H9 (cell line): ENCODE results near the gene PEX10. TPM values are rescaled to one million over a fixed set of nuclear protein-coding genes. Genes with fewer than 3 reads are reported as not detected.

Experiments
- DNase-seq: peaks from one replicate; pipeline ENCODE4 v3.0.0-alpha.2; 2017
- H2AFZ ChIP-seq: one replicate; pipeline ENCODE4 v1.6.1; 2013; ENCODE audit warnings: mild to moderate bottlenecking, low read length, control low read depth, moderate library complexity
- H2AK5ac ChIP-seq: 2 replicates; pipeline ENCODE4 v1.6.1; 2013; ENCODE audit warnings: low read length, control low read depth, mixed read lengths; ENCODE audit not compliant: insufficient read length
- H2BK120ac ChIP-seq: one replicate; pipeline ENCODE4 v1.6.1; 2013; ENCODE audit warnings: low read depth, mild to moderate bottlenecking, low read length, control low read depth, inconsistent platforms; ENCODE audit not compliant: poor library complexity, severe bottlenecking
- H2BK12ac ChIP-seq: 2 replicates; pipeline ENCODE4 v1.6.1; 2013; ENCODE audit warnings: low read length, control low read depth, mixed read lengths, low read depth; ENCODE audit not compliant: insufficient read length
- H2BK15ac ChIP-seq: 2 replicates; pipeline ENCODE4 v1.6.1; 2013; ENCODE audit warnings: low read depth, low read length, control low read depth
- H2BK20ac ChIP-seq: one replicate; pipeline ENCODE4 v1.6.1; 2013; ENCODE audit warnings: low read depth, mild to moderate bottlenecking, low read length, control low read depth, inconsistent platforms; ENCODE audit not compliant: poor library complexity, severe bottlenecking
- H2BK5ac ChIP-seq: 2 replicates; pipeline ENCODE4 v1.6.1; 2013; ENCODE audit warnings: low read length, control low read depth, mixed read lengths; ENCODE audit not compliant: insufficient read length
- H3K14ac ChIP-seq: 2 replicates; pipeline ENCODE4 v1.6.1; 2013; ENCODE audit warnings: low read length, control low read depth; ENCODE audit not compliant: insufficient read depth
- H3K18ac ChIP-seq: 2 replicates; pipeline ENCODE4 v1.6.1; 2013; ENCODE audit warnings: low read depth, mild to moderate bottlenecking, mixed read lengths, low read length, control low read depth; ENCODE audit not compliant: insufficient read length
- H3K23ac ChIP-seq: 2 replicates; pipeline ENCODE4 v1.6.1; 2013; ENCODE audit warnings: low read length, control low read depth, mixed read lengths, low read depth; ENCODE audit not compliant: insufficient read length
- H3K23me2 ChIP-seq: 2 replicates; pipeline ENCODE4 v1.6.1; 2013; ENCODE audit warnings: low read depth, mild to moderate bottlenecking, mixed read lengths, low read length, control low read depth; ENCODE audit not compliant: insufficient read length, poor library complexity, severe bottlenecking
- H3K27ac ChIP-seq: 2 replicates; pipeline ENCODE4 v1.5.1; 2013; ENCODE audit warnings: low read length, control low read depth, mixed read lengths, low read depth; ENCODE audit not compliant: insufficient read length
- H3K27me3 ChIP-seq: 2 replicates; pipeline ENCODE4 v1.6.1; 2013; ENCODE audit warnings: low read length, control low read depth, inconsistent platforms; ENCODE audit not compliant: insufficient read depth
- H3K4ac ChIP-seq: 2 replicates; pipeline ENCODE4 v1.6.1; 2013; ENCODE audit warnings: low read depth, mild to moderate bottlenecking, control low read depth, inconsistent platforms, low read length, moderate library complexity
- H3K4me1 ChIP-seq: 2 replicates; pipeline ENCODE4 v1.6.1; 2013; ENCODE audit warnings: low read length, control low read depth, inconsistent platforms; ENCODE audit not compliant: insufficient read depth
- H3K4me2 ChIP-seq: 2 replicates; pipeline ENCODE4 v1.6.1; 2013; ENCODE audit warnings: low read length, control low read depth, mixed read lengths; ENCODE audit not compliant: insufficient read length, insufficient read depth
- H3K56ac ChIP-seq: 2 replicates; pipeline ENCODE4 v1.6.1; 2013; ENCODE audit warnings: low read depth, mild to moderate bottlenecking, mixed read lengths, low read length, control low read depth; ENCODE audit not compliant: insufficient read length
- H3K79me1 ChIP-seq: 2 replicates; pipeline ENCODE4 v1.6.1; 2013; ENCODE audit warnings: low read depth, mild to moderate bottlenecking, moderate library complexity, low read length, control low read depth, inconsistent platforms; ENCODE audit not compliant: insufficient read depth, poor library complexity, severe bottlenecking
- H3K79me2 ChIP-seq: 2 replicates; pipeline ENCODE4 v1.6.1; 2013; ENCODE audit warnings: low read length, control low read depth, inconsistent platforms; ENCODE audit not compliant: insufficient read depth
- H3K9ac ChIP-seq: 2 replicates; pipeline ENCODE4 v1.6.1; 2013; ENCODE audit warnings: low read length, control low read depth, mixed read lengths; ENCODE audit not compliant: insufficient read length; ENCODE audit errors: extremely low read depth
- H3K9me3 ChIP-seq: one replicate; pipeline ENCODE4 v1.6.1; 2013; ENCODE audit warnings: low read depth, low read length, inconsistent platforms; ENCODE audit not compliant: control insufficient read depth
- H3T11ph ChIP-seq: one replicate; pipeline ENCODE4 v1.6.1; 2013; ENCODE audit warnings: mild to moderate bottlenecking, low read length, control low read depth, inconsistent platforms
- H4K20me1 ChIP-seq: one replicate; pipeline ENCODE4 v1.6.1; 2013; ENCODE audit not compliant: control insufficient read depth, insufficient read length, insufficient read depth
- H4K5ac ChIP-seq: 2 replicates; pipeline ENCODE4 v1.6.1; 2013; ENCODE audit warnings: low read depth, mild to moderate bottlenecking, mixed read lengths, low read length, control low read depth; ENCODE audit not compliant: insufficient read length
- H4K8ac ChIP-seq: replicated peaks from 2 replicates; pipeline ENCODE4 v1.6.1; 2013; ENCODE audit warnings: low read length, control low read depth, mixed read lengths, low read depth; ENCODE audit not compliant: insufficient read length
- H4K91ac ChIP-seq: 2 replicates; pipeline ENCODE4 v1.6.1; 2013; ENCODE audit warnings: low read depth, mild to moderate bottlenecking, moderate library complexity, mixed read lengths, low read length, control low read depth; ENCODE audit not compliant: insufficient read length
- H3K27ac Mint-ChIP-seq, 3 experiments: 2 replicates in 2 of 3; 3 replicates in 1 of 3; pipeline ENCODE4 v1.8.0; 2020 to 2021; ENCODE audit warnings: mixed read lengths in 3 of 3, mild to moderate bottlenecking in 1 of 3, moderate library complexity in 1 of 3
- H3K27me3 Mint-ChIP-seq: 2 replicates; pipeline ENCODE4 v1.8.0; 2021; ENCODE audit warnings: low read depth, mild to moderate bottlenecking, moderate library complexity, mixed read lengths
- H3K36me3 Mint-ChIP-seq, 3 experiments: 2 replicates in 2 of 3; 3 replicates in 1 of 3; pipeline ENCODE4 v1.8.0; 2020 to 2021; ENCODE audit warnings: low read depth in 3 of 3, mixed read lengths in 3 of 3; ENCODE audit not compliant: insufficient read depth in 1 of 3
- H3K4me1 Mint-ChIP-seq, 2 experiments: 2 replicates each; pipeline ENCODE4 v1.8.0; 2020; ENCODE audit warnings: mixed read lengths in 2 of 2
- H3K4me3 Mint-ChIP-seq, 2 experiments: 2 replicates in 1 of 2; 3 replicates in 1 of 2; pipeline ENCODE4 v1.8.0; 2020 to 2021; ENCODE audit warnings: mild to moderate bottlenecking in 2 of 2, mixed read lengths in 2 of 2, moderate library complexity in 1 of 2
- H3K9me3 Mint-ChIP-seq, 2 experiments: 2 replicates in 1 of 2; 3 replicates in 1 of 2; pipeline ENCODE4 v1.8.0; 2020; ENCODE audit warnings: mild to moderate bottlenecking in 2 of 2, mixed read lengths in 2 of 2, moderate library complexity in 1 of 2
- WGBS: extraction: QIAGEN DNeasy Blood & Tissue Kit; methylation state at CpG from one replicate; pipeline ENCODE4 v1.1.7; 2013; ENCODE audit warnings: missing lambda C conversion rate, low lambda C conversion rate, mixed read lengths; ENCODE audit not compliant: insufficient read length; ENCODE audit errors: extremely low coverage; 5-methylcytosine and 5-hydroxymethylcytosine counted together
- total RNA-seq: library from RNA; stranded (reverse); gene quantifications from 2 replicates; pipeline ENCODE4 v1.2.1, GENCODE V29; 2021
- TF ChIP-seq, protein P1 (sequence below): fragments of 200-600 bp; sonication (generic); conservative IDR thresholded peaks from 3 replicates; pipeline ENCODE4 v1.8.0; 2021; ENCODE audit warnings: antibody characterized with exemption, mild to moderate bottlenecking

Gene PEX10
- total RNA-seq, 1 experiment from 2014 or later = 34.4 TPM

DNA sequence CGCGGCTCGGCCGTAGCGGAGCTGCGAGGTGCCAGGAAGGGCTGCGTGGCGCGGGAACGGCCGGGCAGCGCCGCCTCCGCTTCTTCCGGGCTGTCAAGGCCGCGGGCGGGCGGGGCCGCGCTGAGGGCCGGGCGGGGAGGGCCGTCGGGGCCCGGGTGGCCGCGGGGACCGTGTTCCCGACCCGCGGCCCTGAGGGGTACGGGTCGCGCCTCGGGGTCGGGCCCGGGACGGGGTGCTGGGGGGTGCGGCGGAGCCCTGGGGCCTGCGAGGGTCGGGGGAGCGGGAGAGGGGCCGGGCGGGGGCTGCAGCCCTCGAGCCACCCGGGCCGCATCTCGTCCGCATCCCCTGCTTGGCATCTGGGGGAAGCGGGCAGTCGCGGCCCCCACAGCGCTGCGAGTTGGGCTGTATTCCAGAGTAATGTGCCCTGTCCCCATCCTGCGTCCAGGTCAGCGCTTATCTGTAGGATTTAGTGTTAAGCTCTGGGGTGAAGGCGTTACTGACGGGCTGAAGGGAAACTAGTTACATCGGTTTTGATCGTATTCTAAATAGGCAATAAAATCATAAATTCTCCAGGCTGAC, 20.3 kb downstream of the PEX10 start:
- Histone ChIP-seq H3K4me2 (peak overlapping the region; percentile 88), H3K79me2 (peaks cover 5% of the 10 kb centered on the region; the same call in 1 of the 2 replicates), H4K91ac (no peak overlapping the region), H2BK20ac (no peak overlapping the region), H3K27me3 (no peaks in the 10 kb centered on the region), H3K9ac (peak overlapping the region; percentile 81), H3K18ac (no peak overlapping the region), H3K4me1 (no peaks in the 10 kb centered on the region), H2BK120ac (no peak overlapping the region), H3K23ac (no peak overlapping the region), H3K23me2 (peaks cover 6% of the 10 kb centered on the region), H4K8ac (no peak overlapping the region), H3K56ac (no peak overlapping the region), H3T11ph (no peak overlapping the region), H3K27ac (no peak overlapping the region), H3K14ac (no peak overlapping the region), H2BK12ac (no peak overlapping the region), H3K9me3 (no peaks in the 10 kb centered on the region), H2AK5ac (no peak overlapping the region), H2BK15ac (no peak overlapping the region), H2BK5ac (no peak overlapping the region), H4K20me1 (peaks cover 2% of the 10 kb centered on the region), H3K4ac (no peak overlapping the region), H4K5ac (no peak overlapping the region), H3K79me1 (peaks cover 11% of the 10 kb centered on the region), H2AFZ (no peak overlapping the region)
- Mint-ChIP-seq H3K27ac (peak overlapping the region in 1 of 3 experiments; percentile 79; a peak in 2 of 7 replicates), H3K4me3 (peak overlapping the region; percentile 81 to 92), H3K4me1 (peaks cover 9 to 20% of the 10 kb centered on the region in 2 experiments), H3K9me3 (no peaks in the 10 kb centered on the region), H3K27me3 (no peaks in the 10 kb centered on the region), H3K36me3 (peaks cover 5 to 48% (median 34%) of the 10 kb centered on the region in 3 experiments; a peak in 6 of 7 replicates)
- no CpG with 5 or more reads among the region's 62 CpGs for WGBS
- TF ChIP-seq, protein P1, sequence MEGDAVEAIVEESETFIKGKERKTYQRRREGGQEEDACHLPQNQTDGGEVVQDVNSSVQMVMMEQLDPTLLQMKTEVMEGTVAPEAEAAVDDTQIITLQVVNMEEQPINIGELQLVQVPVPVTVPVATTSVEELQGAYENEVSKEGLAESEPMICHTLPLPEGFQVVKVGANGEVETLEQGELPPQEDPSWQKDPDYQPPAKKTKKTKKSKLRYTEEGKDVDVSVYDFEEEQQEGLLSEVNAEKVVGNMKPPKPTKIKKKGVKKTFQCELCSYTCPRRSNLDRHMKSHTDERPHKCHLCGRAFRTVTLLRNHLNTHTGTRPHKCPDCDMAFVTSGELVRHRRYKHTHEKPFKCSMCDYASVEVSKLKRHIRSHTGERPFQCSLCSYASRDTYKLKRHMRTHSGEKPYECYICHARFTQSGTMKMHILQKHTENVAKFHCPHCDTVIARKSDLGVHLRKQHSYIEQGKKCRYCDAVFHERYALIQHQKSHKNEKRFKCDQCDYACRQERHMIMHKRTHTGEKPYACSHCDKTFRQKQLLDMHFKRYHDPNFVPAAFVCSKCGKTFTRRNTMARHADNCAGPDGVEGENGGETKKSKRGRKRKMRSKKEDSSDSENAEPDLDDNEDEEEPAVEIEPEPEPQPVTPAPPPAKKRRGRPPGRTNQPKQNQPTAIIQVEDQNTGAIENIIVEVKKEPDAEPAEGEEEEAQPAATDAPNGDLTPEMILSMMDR = no peak
- DNase-seq = no peak
